Neuronal stem cell (in vitro differentiated cells): ENCODE results near the gene PACS1.

Experiments
- DNase-seq: peaks from one replicate; pipeline ENCODE4 v3.0.0-alpha.2; 2013; ENCODE audit warnings: low spot score
- H2AFZ ChIP-seq: one replicate; pipeline ENCODE4 v1.6.1; 2013; ENCODE audit warnings: mild to moderate bottlenecking, low read length, inconsistent platforms
- H2AK5ac ChIP-seq: 2 replicates; pipeline ENCODE4 v1.6.1; 2013; ENCODE audit warnings: low read depth, mild to moderate bottlenecking, inconsistent platforms, low read length, moderate library complexity, mixed read lengths
- H2BK120ac ChIP-seq: 2 replicates; pipeline ENCODE4 v1.6.1; 2013; ENCODE audit warnings: low read depth, mild to moderate bottlenecking, inconsistent platforms, low read length, moderate library complexity, mixed read lengths
- H2BK12ac ChIP-seq: one replicate; pipeline ENCODE4 v1.6.1; 2013; ENCODE audit warnings: low read length, inconsistent platforms
- H2BK15ac ChIP-seq: 2 replicates; pipeline ENCODE4 v1.6.1; 2013; ENCODE audit warnings: mild to moderate bottlenecking, low read length, inconsistent platforms, mixed read lengths
- H2BK5ac ChIP-seq: one replicate; pipeline ENCODE4 v1.6.1; 2013; ENCODE audit warnings: inconsistent platforms, mild to moderate bottlenecking, low read length, moderate library complexity
- H3K14ac ChIP-seq: one replicate; pipeline ENCODE4 v1.6.1; 2013; ENCODE audit warnings: low read length, inconsistent platforms
- H3K18ac ChIP-seq: 2 replicates; pipeline ENCODE4 v1.6.1; 2013; ENCODE audit warnings: low read length, inconsistent platforms
- H3K23ac ChIP-seq: 2 replicates; pipeline ENCODE4 v1.6.1; 2013; ENCODE audit warnings: low read depth, mild to moderate bottlenecking, mixed read lengths, low read length, inconsistent platforms; ENCODE audit not compliant: poor library complexity
- H3K27ac ChIP-seq: replicated peaks from 3 replicates; pipeline ENCODE4 v1.5.1; 2013; ENCODE audit warnings: low read length, inconsistent platforms
- H3K27me3 ChIP-seq, 3 experiments: 2 replicates each; pipeline ENCODE4 v1.6.1; 2013; ENCODE audit warnings: low read length in 3 of 3, mild to moderate bottlenecking in 2 of 3, inconsistent platforms in 1 of 3, low read depth in 1 of 3, mixed read lengths in 1 of 3, moderate library complexity in 1 of 3; ENCODE audit not compliant: control insufficient read depth in 3 of 3, insufficient read depth in 3 of 3
- H3K36me3 ChIP-seq, 2 donors: replicated peaks in 1 of 2; 2 replicates each; pipeline ENCODE4 v1.6.1; 2013; ENCODE audit warnings: low read length in 2 of 2; ENCODE audit not compliant: control insufficient read depth in 2 of 2, insufficient read depth in 2 of 2
- H3K4ac ChIP-seq: 2 replicates; pipeline ENCODE4 v1.6.1; 2013; ENCODE audit warnings: inconsistent platforms, mild to moderate bottlenecking, low read length, moderate library complexity
- H3K4me1 ChIP-seq, 2 donors: 1 replicate in 1 of 2; 2 replicates in 1 of 2; pipeline ENCODE4 v1.6.1; 2013; ENCODE audit warnings: low read length in 2 of 2, low read depth in 1 of 2; ENCODE audit not compliant: control insufficient read depth in 2 of 2, insufficient read depth in 1 of 2
- H3K4me2 ChIP-seq: one replicate; pipeline ENCODE4 v1.6.1; 2013; ENCODE audit warnings: mild to moderate bottlenecking, low read length, inconsistent platforms; ENCODE audit not compliant: insufficient read depth, poor library complexity, severe bottlenecking
- H3K4me3 ChIP-seq, 2 donors: 2 replicates each; pipeline ENCODE4 v1.5.1; 2013; ENCODE audit warnings: low read length in 2 of 2, mild to moderate bottlenecking in 2 of 2, inconsistent platforms in 1 of 2, moderate library complexity in 1 of 2
- H3K79me1 ChIP-seq: one replicate; pipeline ENCODE4 v1.6.1; 2013; ENCODE audit warnings: low read depth, mild to moderate bottlenecking, inconsistent platforms, low read length, moderate library complexity
- H3K9ac ChIP-seq: one replicate; pipeline ENCODE4 v1.6.1; 2013; ENCODE audit warnings: mild to moderate bottlenecking, low read depth, low read length, inconsistent platforms; ENCODE audit not compliant: poor library complexity
- H3K9me3 ChIP-seq, 2 donors: replicated peaks in 1 of 2; 2 replicates each; pipeline versions ENCODE3 to v1.6.1; 2013; ENCODE audit warnings: low read length in 2 of 2, mild to moderate bottlenecking in 2 of 2, inconsistent platforms in 1 of 2, low read depth in 1 of 2, mixed read lengths in 1 of 2, moderate library complexity in 1 of 2; ENCODE audit not compliant: control insufficient read depth in 2 of 2, insufficient read depth in 1 of 2
- H4K8ac ChIP-seq: one replicate; pipeline ENCODE4 v1.6.1; 2013; ENCODE audit warnings: low read depth, mild to moderate bottlenecking, inconsistent platforms, low read length, moderate library complexity
- H4K91ac ChIP-seq: one replicate; pipeline ENCODE4 v1.6.1; 2013; ENCODE audit warnings: low read length, low read depth, mild to moderate bottlenecking, inconsistent platforms; ENCODE audit not compliant: poor library complexity
- WGBS, 2 donors: extraction: QIAGEN DNeasy Blood & Tissue Kit; methylation state at CpG; one replicate each; pipeline ENCODE4 v1.1.7; 2013; ENCODE audit warnings: missing lambda C conversion rate in 2 of 2, mixed read lengths in 1 of 2; ENCODE audit not compliant: insufficient read length in 2 of 2, insufficient replicate concordance in 1 of 2; ENCODE audit errors: extremely low coverage in 2 of 2; 5-methylcytosine and 5-hydroxymethylcytosine counted together

Gene PACS1

GRCh38 chr11:66203847-66204246, 133.8 kb downstream of the PACS1 start:
- no peak overlapping the region for H2AK5ac ChIP-seq
- H2BK120ac ChIP-seq: no peak overlapping the region
- H2BK12ac ChIP-seq: no peak overlapping the region
- H2AFZ ChIP-seq: no peak overlapping the region
- no peak overlapping the region for H3K4me2 ChIP-seq
- H3K27ac ChIP-seq: no peak overlapping the region
- no peak overlapping the region for H4K8ac ChIP-seq
- no peak overlapping the region for H3K9ac ChIP-seq
- H3K4ac ChIP-seq: no peak overlapping the region
- H2BK5ac ChIP-seq: no peak overlapping the region
- no peak overlapping the region for H3K23ac ChIP-seq
- H3K14ac ChIP-seq: no peak overlapping the region
- H3K18ac ChIP-seq: no peak overlapping the region
- H3K4me1 ChIP-seq: no peaks in the 10 kb centered on the region
- H3K36me3 ChIP-seq: no peaks in the 10 kb centered on the region
- DNase-seq: no peak
- H3K79me1 ChIP-seq: no peaks in the 10 kb centered on the region
- no CpG with 5 or more reads among the region's 3 CpGs for WGBS, 2 donors
- no peak overlapping the region for H2BK15ac ChIP-seq
- no peak overlapping the region for H4K91ac ChIP-seq
- H3K9me3 ChIP-seq: peaks cover 2 to 19% of the 10 kb centered on the region in 2 donors
- H3K4me3 ChIP-seq: no peak overlapping the region
- H3K27me3 ChIP-seq: no peaks in the 10 kb centered on the region

- Histone ChIP-seq H3K79me1 (no peaks in the 10 kb centered on the region), H2BK120ac (no peak overlapping the region), H3K4ac (no peak overlapping the region), H2AFZ (no peak overlapping the region), H2BK15ac (no peak overlapping the region), H2AK5ac (no peak overlapping the region), H3K27ac (no peak overlapping the region), H3K14ac (no peak overlapping the region), H3K27me3 (no peaks in the 10 kb centered on the region), H3K18ac (no peak overlapping the region), H3K36me3 (no peaks in the 10 kb centered on the region), H3K9ac (no peak overlapping the region), H2BK5ac (no peak overlapping the region), H4K8ac (no peak overlapping the region), H3K4me1 (no peaks in the 10 kb centered on the region), H3K4me3 (no peak overlapping the region), H4K91ac (no peak overlapping the region), H3K9me3 (peaks cover 2 to 19% of the 10 kb centered on the region in 2 donors), H2BK12ac (no peak overlapping the region), H3K4me2 (no peak overlapping the region), H3K23ac (no peak overlapping the region)
- WGBS, 2 donors: no CpG with 5 or more reads among the region's 3 CpGs
- DNase-seq: no peak
Measured at GRCh38 chr11:66204412-66204811, 134.3 kb downstream of the PACS1 start.

GRCh38 chr11:66207816-66208215, 137.7 kb downstream of the PACS1 start:
- no peak overlapping the region for H3K4ac ChIP-seq

GRCh38 chr11:66211100-66211499, 141.0 kb downstream of the PACS1 start:
- Histone ChIP-seq H3K4me2 (no peak overlapping the region), H2BK5ac (no peak overlapping the region), H3K4me1 (no peaks in the 10 kb centered on the region), H3K79me1 (no peaks in the 10 kb centered on the region), H3K27ac (no peak overlapping the region), H4K91ac (no peak overlapping the region), H2AFZ (no peak overlapping the region), H2BK12ac (no peak overlapping the region), H3K4ac (no peak overlapping the region), H2BK15ac (no peak overlapping the region), H3K4me3 (no peak overlapping the region), H3K27me3 (no peaks in the 10 kb centered on the region), H3K18ac (no peak overlapping the region), H2AK5ac (no peak overlapping the region), H4K8ac (no peak overlapping the region), H3K9me3 (no peaks in the 10 kb centered on the region), H2BK120ac (no peak overlapping the region), H3K9ac (no peak overlapping the region), H3K36me3 (peaks cover 4 to 24% of the 10 kb centered on the region in 2 donors), H3K14ac (no peak overlapping the region), H3K23ac (no peak overlapping the region)
- no peak for DNase-seq
- no CpG with 5 or more reads among the region's 8 CpGs for WGBS, 2 donors

More at GRCh38 chr11:66207816-66208215, 137.7 kb downstream of the PACS1 start:
- H3K9me3 ChIP-seq: no peaks in the 10 kb centered on the region
- no peak overlapping the region for H2AFZ ChIP-seq
- H3K4me3 ChIP-seq: no peak overlapping the region
- H3K36me3 ChIP-seq: peaks cover 2 to 13% of the 10 kb centered on the region in 2 donors
- H2BK120ac ChIP-seq: no peak overlapping the region
- DNase-seq: no peak
- H3K23ac ChIP-seq: no peak overlapping the region
- no peak overlapping the region for H4K91ac ChIP-seq
- no peak overlapping the region for H3K18ac ChIP-seq
- no peak overlapping the region for H2AK5ac ChIP-seq
- H2BK12ac ChIP-seq: no peak overlapping the region
- no peak overlapping the region for H3K14ac ChIP-seq
- H3K79me1 ChIP-seq: no peaks in the 10 kb centered on the region
- H3K27me3 ChIP-seq: no peaks in the 10 kb centered on the region
- no peak overlapping the region for H4K8ac ChIP-seq
- H3K9ac ChIP-seq: no peak overlapping the region
- H3K27ac ChIP-seq: no peak overlapping the region
- H2BK15ac ChIP-seq: no peak overlapping the region
- H3K4me2 ChIP-seq: no peak overlapping the region
- no CpG with 5 or more reads among the region's 7 CpGs for WGBS, 2 donors
- H3K4me1 ChIP-seq: no peaks in the 10 kb centered on the region
- no peak overlapping the region for H2BK5ac ChIP-seq
